HG02970 (cell line): ENCODE data around the gene GFY.

Experiments
- ATAC-seq: cut with Tn5 transposase; IDR thresholded peaks from one replicate; pipeline ENCODE4 v1.9.1; 2021; ENCODE audit warnings: mild to moderate bottlenecking, moderate library complexity, moderate number of reproducible peaks; ENCODE audit not compliant: unreplicated experiment, low FRiP score

Gene GFY

GRCh38 chr19:49427339-49427738 is 2.2 kb downstream of the GFY start:
- no peak for ATAC-seq

DNA sequence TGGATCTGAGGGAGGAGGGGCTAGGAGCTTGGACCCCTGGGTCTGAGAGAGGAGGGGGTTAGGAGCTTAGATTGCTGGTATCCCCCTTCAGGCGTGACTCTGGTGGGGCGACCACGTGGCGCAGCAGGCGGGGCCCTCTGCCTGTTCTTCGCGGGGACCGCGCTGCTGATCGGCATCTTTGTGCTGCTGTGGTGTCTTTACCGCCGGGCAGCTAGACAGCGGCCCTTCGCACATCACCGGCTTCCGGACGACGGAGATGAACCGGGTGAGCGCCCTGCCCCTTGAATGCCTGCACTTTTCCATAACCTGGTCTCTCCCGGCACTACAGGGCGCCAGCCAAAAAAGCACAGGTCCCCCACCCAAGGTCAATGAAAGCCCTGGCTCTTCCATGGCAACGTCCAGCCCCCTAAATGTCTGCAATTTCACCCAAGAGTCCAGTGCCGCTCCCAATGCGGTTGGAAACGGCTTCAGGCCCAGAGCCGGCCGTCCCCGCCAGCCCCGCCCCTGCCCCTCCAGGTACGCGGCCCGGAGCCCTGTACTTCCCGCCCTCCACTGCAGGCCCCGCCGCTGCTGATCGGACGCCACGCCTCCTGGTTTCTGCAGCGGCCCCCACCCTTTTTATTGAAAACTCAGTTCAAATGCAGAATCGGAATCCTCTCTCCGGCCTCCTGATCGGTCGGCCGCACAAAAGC is 2.8 kb downstream of the GFY start:
- ATAC-seq, result no peak

GRCh38 chr19:49428547-49429451 is 3.6 kb downstream of the GFY start:
- no peak for ATAC-seq

DNA sequence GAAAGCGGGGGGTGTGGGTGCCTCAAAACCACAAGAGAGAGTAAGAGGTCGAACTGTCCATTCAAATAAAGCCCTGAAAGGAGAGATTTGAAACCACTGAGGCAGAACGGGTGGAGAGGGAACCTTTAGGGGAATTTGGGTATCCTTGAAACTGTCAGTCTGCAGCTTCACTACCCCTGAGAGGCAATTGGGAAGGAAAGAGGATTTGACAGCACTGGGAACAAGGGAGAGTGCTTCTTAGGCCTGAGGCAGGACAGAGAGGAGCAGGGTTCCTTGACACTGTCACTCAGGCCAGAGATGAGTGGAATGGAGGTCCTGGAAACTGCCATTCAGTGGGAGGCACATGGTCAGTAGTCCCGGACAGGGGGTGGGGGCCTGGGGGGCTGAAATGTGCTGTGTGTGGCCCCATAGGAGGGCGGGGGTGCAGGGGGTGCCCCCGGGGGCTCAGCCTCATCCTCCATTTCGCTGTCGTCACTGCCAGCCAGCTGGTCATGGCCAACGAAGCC is 5.0 kb downstream of the GFY start:
- no peak for ATAC-seq

GRCh38 chr19:49430678-49431329 is 5.6 kb downstream of the GFY start:
- ATAC-seq, result no peak

DNA sequence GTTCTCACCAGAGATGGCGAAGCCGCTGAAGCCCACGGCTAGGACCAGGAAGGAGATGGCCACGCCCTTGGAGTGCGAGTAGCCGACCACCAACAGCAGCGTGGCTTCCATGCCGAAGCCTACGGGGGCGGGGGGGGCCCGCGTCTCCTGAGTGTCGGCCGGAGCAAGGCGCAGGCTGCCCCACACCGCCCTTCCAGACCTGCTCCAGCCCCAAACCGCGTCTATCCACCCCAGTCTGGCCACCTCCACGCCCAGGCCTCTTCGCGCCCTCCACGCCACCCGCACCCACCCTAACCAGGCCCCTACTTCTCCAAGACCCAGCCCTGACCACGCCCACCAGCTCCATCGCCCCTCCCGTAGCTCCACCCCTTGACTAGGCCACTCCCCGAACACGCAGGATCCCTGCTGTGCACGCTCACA is 6.2 kb downstream of the GFY start:
- ATAC-seq, result no peak

GRCh38 chr19:49432141-49433073 is 7.2 kb downstream of the GFY start:
- ATAC-seq, result no peak

DNA sequence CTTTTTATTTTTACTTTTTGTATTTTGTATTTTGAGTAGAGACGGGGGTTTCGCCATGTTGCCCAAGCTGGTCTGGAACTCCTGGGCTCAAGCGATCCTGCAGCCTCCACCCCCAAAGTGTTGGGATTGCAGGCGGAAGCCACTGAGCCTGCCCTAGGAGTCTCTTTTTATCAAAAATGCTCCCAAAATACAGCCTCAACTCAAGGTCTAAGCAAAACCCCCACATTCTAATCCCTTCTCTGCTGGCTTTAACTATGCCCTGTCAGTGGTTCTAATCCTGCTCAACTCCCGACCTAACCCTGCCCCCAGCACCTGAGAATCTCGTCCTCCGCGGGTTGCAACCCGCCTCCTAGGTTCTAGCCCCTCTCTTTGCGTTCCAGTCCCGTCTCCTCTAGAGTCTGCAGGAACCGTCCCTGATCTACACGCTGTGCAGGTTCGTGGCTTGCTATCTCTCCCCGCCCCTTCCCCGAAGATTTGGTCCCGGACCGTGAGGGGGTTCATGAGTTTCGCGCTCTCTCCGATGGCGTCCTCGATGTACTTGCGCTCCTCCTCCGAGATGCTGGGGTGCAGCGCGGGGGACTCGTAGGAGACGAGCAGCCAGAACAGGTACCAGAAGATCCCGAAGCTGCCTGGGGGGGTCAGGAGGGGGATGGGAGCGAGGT is 8.2 kb downstream of the GFY start:
- no peak for ATAC-seq

- no peak for ATAC-seq
Observed at GRCh38 chr19:49434907-49435583, 9.9 kb downstream of the GFY start.

DNA sequence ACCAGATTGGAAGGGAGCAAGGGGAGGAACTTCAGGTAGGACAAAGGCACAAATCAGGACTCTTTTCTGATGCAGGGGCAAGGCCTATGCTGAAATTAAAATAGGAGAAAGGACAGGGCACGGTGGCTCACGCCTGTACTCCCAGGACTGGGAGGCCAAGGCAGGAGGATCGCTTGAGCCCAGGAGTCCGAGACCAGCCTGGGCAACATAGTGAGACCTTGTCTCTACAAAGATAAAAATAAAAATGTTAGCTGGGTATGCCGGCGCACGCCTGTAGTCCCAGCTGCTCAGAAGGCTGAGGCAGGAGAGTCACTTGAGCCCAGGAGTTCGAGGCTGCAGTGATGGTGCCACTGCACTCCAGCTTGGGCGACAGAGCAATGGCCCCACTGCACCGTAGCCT is 10.5 kb downstream of the GFY start:
- ATAC-seq, result no peak

DNA sequence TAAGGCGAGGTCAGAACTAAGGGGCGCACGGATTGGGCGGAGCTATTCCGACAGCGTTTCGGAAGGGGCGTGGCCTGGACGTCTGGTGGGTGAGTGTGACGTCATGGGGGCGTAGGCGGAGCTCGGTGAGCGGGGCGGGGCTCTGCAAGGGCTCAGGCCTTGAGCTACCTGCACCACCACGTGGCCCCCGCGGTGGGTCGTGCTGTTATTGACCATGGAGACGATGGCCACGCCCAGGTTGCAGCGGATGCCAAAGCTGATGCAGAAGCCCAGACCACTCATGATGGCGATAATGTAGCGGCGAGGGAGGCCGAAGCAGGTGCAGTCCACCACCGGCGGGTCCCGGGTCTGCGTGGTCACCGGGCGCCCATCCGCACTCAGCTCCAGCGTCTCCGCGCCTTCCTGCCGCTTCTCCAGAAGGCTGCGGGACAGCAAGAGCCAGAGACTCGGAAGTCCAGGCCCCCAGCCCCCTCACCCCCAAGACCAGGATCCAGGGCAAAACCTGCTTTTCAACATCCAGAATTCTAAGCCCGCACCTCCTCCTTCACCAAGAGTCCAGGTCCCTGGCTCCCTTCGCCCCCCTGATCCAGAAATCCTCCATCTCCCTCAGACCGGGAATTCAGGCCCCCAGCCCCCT is 11.3 kb downstream of the GFY start:
- ATAC-seq, result no peak

DNA sequence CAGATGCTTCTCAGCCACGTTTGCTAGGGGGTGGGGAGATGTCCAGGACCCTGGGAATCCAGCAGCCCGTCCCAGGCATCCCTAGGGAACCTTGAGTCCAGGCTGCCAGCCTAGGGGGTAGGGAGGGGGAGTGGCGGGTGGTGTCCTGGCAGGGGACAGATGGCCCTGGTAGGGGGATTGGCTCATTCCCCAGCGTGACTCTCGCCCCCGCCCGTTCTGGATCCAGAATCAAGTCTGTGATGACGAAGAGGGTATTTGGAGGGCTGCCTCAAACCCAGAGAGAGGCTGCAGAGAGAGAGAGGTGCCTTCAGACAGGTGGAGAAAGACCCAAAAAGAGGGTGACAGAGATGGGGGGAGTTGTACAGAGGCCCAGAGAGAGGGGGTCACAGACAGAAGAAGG is 12.0 kb downstream of the GFY start:
- no peak for ATAC-seq

- ATAC-seq, result no peak
Observed at GRCh38 chr19:49438261-49438660, 13.1 kb downstream of the GFY start.

- no peak for ATAC-seq
Observed at GRCh38 chr19:49439836-49440235, 14.6 kb downstream of the GFY start.

GRCh38 chr19:49440439-49441209 is 15.4 kb downstream of the GFY start:
- ATAC-seq, result no peak

DNA sequence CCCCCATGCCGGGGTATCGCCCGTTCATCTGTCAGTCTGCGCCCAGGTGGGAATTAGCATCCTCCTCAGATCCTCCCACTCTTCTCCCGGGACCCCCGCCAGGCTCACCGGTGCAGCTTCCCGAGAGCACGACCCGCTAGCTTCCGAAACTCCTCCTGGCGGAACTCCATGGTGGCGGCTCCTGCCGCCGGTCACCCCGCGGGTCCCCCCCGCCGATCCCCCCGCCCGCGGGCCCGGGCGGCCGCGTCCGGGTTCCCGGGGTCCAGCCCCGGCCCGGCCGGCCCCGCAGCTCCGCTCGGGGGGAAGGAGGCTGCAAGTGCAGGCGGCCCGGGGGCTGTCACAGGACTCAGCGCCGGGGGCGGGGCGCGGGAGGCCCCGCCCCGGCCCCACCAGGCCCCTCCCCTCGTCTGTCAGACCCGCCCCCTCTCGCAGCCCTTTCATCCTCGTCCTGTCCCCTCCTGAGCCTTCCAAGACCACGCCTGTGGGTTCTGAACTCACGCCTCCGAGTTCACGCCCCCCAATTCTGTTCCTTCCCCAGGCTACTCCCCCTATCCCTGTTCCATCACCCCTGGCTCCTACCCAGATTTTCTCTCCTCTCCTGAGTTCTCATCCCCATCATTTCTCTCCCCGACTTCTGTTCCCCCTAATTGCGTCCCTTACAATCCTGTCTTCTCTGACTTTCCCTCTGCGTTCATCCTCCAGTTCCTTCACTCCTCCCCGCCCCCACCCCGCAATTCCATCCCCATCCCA is 16.2 kb downstream of the GFY start, which contains the start of gene SLC17A7:
SLC17A7 (minus strand) TSS at position 318 of the 750 bp plus-strand sequence; CDS start at position 170, 148 bp downstream.
- ATAC-seq, result no peak

DNA sequence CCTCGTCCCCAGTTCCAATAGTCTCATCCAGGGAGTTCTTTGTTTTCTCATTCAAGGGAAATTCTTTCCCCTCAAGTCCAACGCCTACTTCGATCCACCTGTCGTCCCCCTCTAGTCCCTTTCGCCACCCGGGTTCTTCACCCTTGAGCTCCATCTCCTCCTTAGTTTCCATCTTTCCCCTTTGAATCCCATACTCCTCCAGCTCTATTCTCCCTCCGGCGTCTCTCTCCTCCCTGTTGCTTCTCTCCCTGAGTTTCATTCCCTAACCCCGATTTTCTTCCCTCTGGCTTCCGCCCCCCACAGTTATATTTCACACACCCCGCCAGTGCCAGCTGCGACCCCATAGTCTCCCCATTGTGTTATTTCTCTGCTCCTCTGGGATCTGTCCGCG is 16.8 kb downstream of the GFY start:
- ATAC-seq, result no peak
